DOHH2 (cell line): Measurements from ENCODE around the gene FRAS1.

Experiments used
- H3F3A ChIP-seq: fragments of 200-600 bp; sonication (generic), shearing (Covaris generic); 2 replicates; pipeline ENCODE4 v1.6.0; 2016; ENCODE audit warnings: antibody characterized with exemption, mild to moderate bottlenecking; ENCODE audit not compliant: control insufficient read depth, insufficient read depth
- H3K27ac ChIP-seq: fragments of 200-600 bp; sonication (generic); 2 replicates; pipeline ENCODE4 v1.5.1; 2014; ENCODE audit warnings: low read depth, mild to moderate bottlenecking, low read length, moderate library complexity
- H3K27me3 ChIP-seq: fragments of 200-600 bp; sonication (generic); 2 replicates; pipeline ENCODE4 v1.6.1; 2014; ENCODE audit warnings: mild to moderate bottlenecking, low read length, mixed read lengths; ENCODE audit not compliant: control insufficient read depth
- H3K36me3 ChIP-seq: fragments of 200-600 bp; sonication (generic); 2 replicates; pipeline ENCODE4 v1.6.1; 2014; ENCODE audit warnings: mild to moderate bottlenecking, low read length, moderate library complexity, mixed read lengths; ENCODE audit not compliant: control insufficient read depth
- H3K4me1 ChIP-seq: fragments of 200-600 bp; sonication (generic); 2 replicates; pipeline ENCODE4 v1.6.1; 2014; ENCODE audit warnings: mild to moderate bottlenecking, low read length, mixed read lengths; ENCODE audit not compliant: control insufficient read depth
- H3K4me2 ChIP-seq: fragments of 200-600 bp; sonication (generic); 2 replicates; pipeline ENCODE4 v1.6.0; 2014; ENCODE audit warnings: mild to moderate bottlenecking, low read length, moderate library complexity
- H3K4me3 ChIP-seq: fragments of 200-600 bp; sonication (generic); 2 replicates; pipeline ENCODE4 v1.5.1; 2014; ENCODE audit warnings: mild to moderate bottlenecking, low read length, mixed read lengths
- H3K79me2 ChIP-seq: fragments of 200-600 bp; sonication (generic); 2 replicates; pipeline ENCODE4 v1.6.1; 2014; ENCODE audit warnings: mild to moderate bottlenecking, low read length, mixed read lengths; ENCODE audit not compliant: control insufficient read depth
- H3K9me2 ChIP-seq: fragments of 200-600 bp; sonication (generic); replicated peaks from 2 replicates; pipeline ENCODE4 v1.6.1; 2014; ENCODE audit warnings: mild to moderate bottlenecking, low read length, mixed read lengths; ENCODE audit not compliant: control insufficient read depth
- H3K9me3 ChIP-seq: fragments of 200-600 bp; sonication (generic); 2 replicates; pipeline ENCODE4 v1.6.1; 2014; ENCODE audit warnings: antibody characterized with exemption, low read length, mixed read lengths; ENCODE audit not compliant: control insufficient read depth, insufficient read depth
- H4K20me1 ChIP-seq: fragments of 200-600 bp; sonication (generic); 2 replicates; pipeline ENCODE4 v1.6.0; 2014; ENCODE audit warnings: low read depth, mild to moderate bottlenecking, antibody characterized with exemption, low read length, moderate library complexity; ENCODE audit not compliant: control insufficient read depth, insufficient read depth
- EZH2phosphoT487 ChIP-seq: fragments of 200-600 bp; sonication (generic); IDR thresholded peaks from 2 replicates; pipeline ENCODE4 v1.6.1; 2017; ENCODE audit warnings: borderline replicate concordance, mild to moderate bottlenecking, antibody characterized with exemption, low read length, moderate library complexity, mixed read lengths
- TF ChIP-seq, protein P1 (sequence below): fragments of 200-600 bp; sonication (generic); IDR thresholded peaks from one replicate; pipeline ENCODE4 v1.5.1; 2014; ENCODE audit warnings: antibody characterized with exemption, mild to moderate bottlenecking, low read depth, low read length; ENCODE audit not compliant: poor library complexity, severe bottlenecking

FRAS1 gene

DNA sequence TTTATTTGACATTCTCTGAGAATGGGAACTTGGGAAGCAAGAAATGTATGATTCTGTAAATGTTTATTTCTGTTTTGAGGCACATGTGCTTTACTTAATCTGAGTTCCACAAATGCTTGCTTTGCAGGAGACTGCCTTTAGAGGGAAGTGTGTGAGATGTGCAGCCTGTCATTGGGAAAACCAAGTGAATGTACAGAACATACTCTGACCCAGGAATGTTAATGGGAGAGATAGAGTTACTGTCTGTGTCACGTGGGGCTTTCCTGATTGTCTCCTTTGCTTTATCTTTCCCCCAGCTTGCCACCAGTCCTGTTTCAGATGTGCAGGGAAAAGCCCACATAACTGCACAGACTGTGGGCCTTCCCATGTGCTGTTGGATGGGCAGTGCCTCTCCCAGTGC lies 275.9 kb downstream of the FRAS1 start:
- no peaks in the 10 kb centered on the region for H3K9me2 ChIP-seq
- no peak overlapping the region for H3K4me3 ChIP-seq
- H4K20me1 ChIP-seq = no peaks in the 10 kb centered on the region
- H3K79me2 ChIP-seq = no peaks in the 10 kb centered on the region
- H3F3A ChIP-seq = no peaks in the 10 kb centered on the region
- no peak for TF ChIP-seq EZH2phosphoT487
- TF ChIP-seq, protein P1, sequence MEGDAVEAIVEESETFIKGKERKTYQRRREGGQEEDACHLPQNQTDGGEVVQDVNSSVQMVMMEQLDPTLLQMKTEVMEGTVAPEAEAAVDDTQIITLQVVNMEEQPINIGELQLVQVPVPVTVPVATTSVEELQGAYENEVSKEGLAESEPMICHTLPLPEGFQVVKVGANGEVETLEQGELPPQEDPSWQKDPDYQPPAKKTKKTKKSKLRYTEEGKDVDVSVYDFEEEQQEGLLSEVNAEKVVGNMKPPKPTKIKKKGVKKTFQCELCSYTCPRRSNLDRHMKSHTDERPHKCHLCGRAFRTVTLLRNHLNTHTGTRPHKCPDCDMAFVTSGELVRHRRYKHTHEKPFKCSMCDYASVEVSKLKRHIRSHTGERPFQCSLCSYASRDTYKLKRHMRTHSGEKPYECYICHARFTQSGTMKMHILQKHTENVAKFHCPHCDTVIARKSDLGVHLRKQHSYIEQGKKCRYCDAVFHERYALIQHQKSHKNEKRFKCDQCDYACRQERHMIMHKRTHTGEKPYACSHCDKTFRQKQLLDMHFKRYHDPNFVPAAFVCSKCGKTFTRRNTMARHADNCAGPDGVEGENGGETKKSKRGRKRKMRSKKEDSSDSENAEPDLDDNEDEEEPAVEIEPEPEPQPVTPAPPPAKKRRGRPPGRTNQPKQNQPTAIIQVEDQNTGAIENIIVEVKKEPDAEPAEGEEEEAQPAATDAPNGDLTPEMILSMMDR = no peak
- H3K27ac ChIP-seq = no peak overlapping the region
- no peaks in the 10 kb centered on the region for H3K9me3 ChIP-seq
- no peak overlapping the region for H3K4me2 ChIP-seq
- H3K36me3 ChIP-seq = no peaks in the 10 kb centered on the region
- no peaks in the 10 kb centered on the region for H3K27me3 ChIP-seq
- no peaks in the 10 kb centered on the region for H3K4me1 ChIP-seq

GRCh38 chr4:78336093-78336943 lies 279.2 kb downstream of the FRAS1 start:
- TF ChIP-seq, protein P1 = no peak
- no peak for TF ChIP-seq EZH2phosphoT487
- no peaks in the 10 kb centered on the region for H3K9me2 ChIP-seq
- no peak overlapping the region for H3K4me3 ChIP-seq
- H4K20me1 ChIP-seq = no peaks in the 10 kb centered on the region
- no peaks in the 10 kb centered on the region for H3K4me1 ChIP-seq
- no peak overlapping the region for H3K4me2 ChIP-seq
- no peaks in the 10 kb centered on the region for H3F3A ChIP-seq
- H3K27ac ChIP-seq = no peak overlapping the region
- H3K9me3 ChIP-seq = no peaks in the 10 kb centered on the region
- no peaks in the 10 kb centered on the region for H3K27me3 ChIP-seq
- H3K79me2 ChIP-seq = no peaks in the 10 kb centered on the region
- H3K36me3 ChIP-seq = no peaks in the 10 kb centered on the region

- H3K36me3 ChIP-seq = no peaks in the 10 kb centered on the region
- H3K9me3 ChIP-seq = no peaks in the 10 kb centered on the region
- H3K9me2 ChIP-seq = no peaks in the 10 kb centered on the region
- H3K27me3 ChIP-seq = no peaks in the 10 kb centered on the region
- TF ChIP-seq, protein P1 = no peak
- no peak for TF ChIP-seq EZH2phosphoT487
- no peak overlapping the region for H3K4me3 ChIP-seq
- H3K4me2 ChIP-seq = no peak overlapping the region
- H3K4me1 ChIP-seq = no peaks in the 10 kb centered on the region
- no peak overlapping the region for H3K27ac ChIP-seq
- no peaks in the 10 kb centered on the region for H3K79me2 ChIP-seq
- no peaks in the 10 kb centered on the region for H3F3A ChIP-seq
- H4K20me1 ChIP-seq = no peaks in the 10 kb centered on the region
These were observed 280.3 kb downstream of the FRAS1 start for GRCh38 chr4:78337244-78338020.
